Hematopoietic multipotent progenitor cell treated with erythropoietin and hydrocortisone succinate and interleukin-3 and kit ligand, for 6 days (in vitro differentiated cells): Measurements from ENCODE around the gene BRD7.

Source experiments
- DNase-seq: peaks from one replicate; pipeline ENCODE4 v3.0.0-alpha.2; 2015

Gene BRD7

GRCh38 chr16:50318796-50319578 lies 49.8 kb downstream of the BRD7 start:
- DNase-seq = no peak

GRCh38 chr16:50316848-50317630 lies 51.7 kb downstream of the BRD7 start:
- no peak for DNase-seq

GRCh38 chr16:50316102-50316847 lies 52.5 kb downstream of the BRD7 start:
- no peak for DNase-seq

GRCh38 chr16:50315346-50315997 lies 53.3 kb downstream of the BRD7 start:
- DNase-seq = no peak

GRCh38 chr16:50314665-50315064 lies 54.1 kb downstream of the BRD7 start:
- no peak for DNase-seq

GRCh38 chr16:50313596-50314478 lies 55.0 kb downstream of the BRD7 start:
- peak; percentile 93 for DNase-seq

- DNase-seq = no peak
These were observed 56.8 kb downstream of the BRD7 start for GRCh38 chr16:50311891-50312501.

- DNase-seq = no peak
These were observed 57.7 kb downstream of the BRD7 start for GRCh38 chr16:50311134-50311528.

GRCh38 chr16:50310308-50311133 lies 58.3 kb downstream of the BRD7 start:
- no peak for DNase-seq

GRCh38 chr16:50309527-50310307 lies 59.1 kb downstream of the BRD7 start:
- DNase-seq = no peak

- DNase-seq = no peak
These were observed 59.6 kb downstream of the BRD7 start for GRCh38 chr16:50309156-50309526.

GRCh38 chr16:50308237-50308965 lies 60.4 kb downstream of the BRD7 start:
- no peak for DNase-seq

GRCh38 chr16:50306287-50306686 lies 62.5 kb downstream of the BRD7 start:
- no peak for DNase-seq

- DNase-seq = no peak
These were observed 63.2 kb downstream of the BRD7 start for GRCh38 chr16:50305441-50306061.

GRCh38 chr16:50304467-50305440 lies 64.0 kb downstream of the BRD7 start:
- no peak for DNase-seq

- DNase-seq = no peak
These were observed 65.0 kb downstream of the BRD7 start for GRCh38 chr16:50303605-50304466.
